HepG2 (cell line): ENCODE data around the gene FGFR2. TPM values are rescaled to one million over a fixed set of nuclear protein-coding genes. Genes with fewer than 3 reads are reported as not detected.

Experiments
- CAMTA2 ChIP-seq: sonication (generic); formaldehyde crosslinking; IDR thresholded peaks from 2 replicates; pipeline ENCODE4 v1.4.0; 2020; ENCODE audit warnings: mild to moderate bottlenecking, missing genetic modification reagents, borderline replicate concordance
- HNF4A ChIP-seq: sonication (generic); formaldehyde crosslinking; IDR thresholded peaks from 2 replicates; pipeline ENCODE4 v1.4.0; 2020; ENCODE audit warnings: missing genetic modification reagents
- HOXA5 ChIP-seq: sonication (generic); formaldehyde crosslinking; IDR thresholded peaks from 2 replicates; pipeline ENCODE4 v1.4.0; 2020; ENCODE audit warnings: missing genetic modification reagents
- KAT7 ChIP-seq: IDR thresholded peaks from 2 replicates; pipeline ENCODE4 v1.6.1; 2018; ENCODE audit warnings: borderline replicate concordance, missing compliant biosample characterization
- KMT2A ChIP-seq: sonication (generic); formaldehyde crosslinking; IDR thresholded peaks from 2 replicates; pipeline ENCODE4 v1.4.0; 2020; ENCODE audit warnings: missing genetic modification reagents
- MAFG ChIP-seq: sonication (generic); formaldehyde crosslinking; IDR thresholded peaks from 2 replicates; pipeline ENCODE4 v1.5.1; 2020; ENCODE audit warnings: mild to moderate bottlenecking, missing genetic modification reagents
- MAFK ChIP-seq, 2 experiments: IDR thresholded peaks in 1 of 2; conservative IDR thresholded peaks in 1 of 2; 2 replicates each; pipeline ENCODE4 v1.6.1; 2011; ENCODE audit warnings: improper control_type of control experiment in 2 of 2, low read length in 2 of 2
- NCOA2 ChIP-seq: sonication (generic); formaldehyde crosslinking; IDR thresholded peaks from 2 replicates; pipeline ENCODE4 v1.8.0; 2022; ENCODE audit warnings: inconsistent platforms
- NFE2L2 ChIP-seq: fragments of 150-350 bp; IDR thresholded peaks from 2 replicates; pipeline ENCODE4 v1.6.1; 2014; ENCODE audit warnings: low read length
- SATB2 ChIP-seq: sonication (generic); formaldehyde crosslinking; IDR thresholded peaks from 2 replicates; pipeline ENCODE4 v1.5.0; 2020; ENCODE audit warnings: missing genetic modification reagents
- SP2 ChIP-seq: sonication (generic); formaldehyde crosslinking; IDR thresholded peaks from 2 replicates; pipeline ENCODE4 v1.5.1; 2020; ENCODE audit warnings: mild to moderate bottlenecking, missing genetic modification reagents
- SYNCRIP ChIP-seq: fragments of 200-400 bp; formaldehyde crosslinking; IDR thresholded peaks from 2 replicates; pipeline ENCODE4 v1.6.1; 2018; ENCODE audit warnings: mild to moderate bottlenecking, low read depth, low read length; ENCODE audit not compliant: insufficient read depth
- TBX3 ChIP-seq: fragments of 450-650 bp; IDR thresholded peaks from 2 replicates; pipeline ENCODE4 v1.6.1; 2017; ENCODE audit warnings: antibody characterized with exemption, mild to moderate bottlenecking, inconsistent platforms, borderline replicate concordance
- XRCC5 ChIP-seq: fragments of 200-400 bp; formaldehyde crosslinking; optimal IDR thresholded peaks from 2 replicates; pipeline ENCODE3; 2017; ENCODE audit warnings: mild to moderate bottlenecking, low read length
- ZBTB42 ChIP-seq: sonication (generic); formaldehyde crosslinking; IDR thresholded peaks from 2 replicates; pipeline ENCODE4 v1.5.0; 2020; ENCODE audit warnings: mild to moderate bottlenecking, missing genetic modification reagents
- ZNF121 ChIP-seq: sonication (generic); formaldehyde crosslinking; IDR thresholded peaks from 2 replicates; pipeline ENCODE4 v1.5.0; 2020; ENCODE audit warnings: mild to moderate bottlenecking, missing genetic modification reagents
- ZNF160 ChIP-seq: sonication (generic); formaldehyde crosslinking; IDR thresholded peaks from 2 replicates; pipeline ENCODE4 v1.8.0; 2022; ENCODE audit warnings: mild to moderate bottlenecking, inconsistent platforms, missing genetic modification reagents
- ZNF335 ChIP-seq: sonication (generic); formaldehyde crosslinking; IDR thresholded peaks from 2 replicates; pipeline ENCODE4 v1.4.0; 2020; ENCODE audit warnings: missing genetic modification reagents
- ZNF543 ChIP-seq: sonication (generic); formaldehyde crosslinking; IDR thresholded peaks from 2 replicates; pipeline ENCODE4 v1.4.0; 2020; ENCODE audit warnings: mild to moderate bottlenecking, missing genetic modification reagents
- ZNF563 ChIP-seq: sonication (generic); formaldehyde crosslinking; IDR thresholded peaks from 2 replicates; pipeline ENCODE4 v1.8.0; 2022; ENCODE audit warnings: mild to moderate bottlenecking, moderate library complexity, missing genetic modification reagents
- ZNF616 ChIP-seq: sonication (generic); formaldehyde crosslinking; IDR thresholded peaks from 2 replicates; pipeline ENCODE4 v1.5.0; 2020; ENCODE audit warnings: low read depth, mild to moderate bottlenecking, missing genetic modification reagents
- ZNF629 ChIP-seq: sonication (generic); formaldehyde crosslinking; conservative IDR thresholded peaks from 2 replicates; pipeline ENCODE4 v1.5.0; 2020; ENCODE audit warnings: missing genetic modification reagents
- ZNF713 ChIP-seq: sonication (generic); formaldehyde crosslinking; IDR thresholded peaks from 2 replicates; pipeline ENCODE4 v1.4.0; 2020; ENCODE audit warnings: mild to moderate bottlenecking, missing genetic modification reagents
- ZNF777 ChIP-seq: sonication (generic); formaldehyde crosslinking; IDR thresholded peaks from 2 replicates; pipeline ENCODE4 v1.4.0; 2020; ENCODE audit warnings: missing genetic modification reagents
- ZNF781 ChIP-seq: sonication (generic); formaldehyde crosslinking; IDR thresholded peaks from 2 replicates; pipeline ENCODE4 v1.5.1; 2020; ENCODE audit warnings: borderline replicate concordance, mild to moderate bottlenecking, missing genetic modification reagents; ENCODE audit errors: not compliant biosample characterization
- ZNF878 ChIP-seq: sonication (generic); formaldehyde crosslinking; IDR thresholded peaks from 2 replicates; pipeline ENCODE4 v1.8.1; 2023; ENCODE audit warnings: mild to moderate bottlenecking, missing genetic modification reagents, moderate library complexity
- polyA plus RNA-seq, 8 experiments: library from polyadenylated mRNA; depleted of rRNA in 3 of 8; stranded (reverse) in 7 of 8; unstranded in 1 of 8; fragments of >200 nt; fragmentation: Illumina TruSeq in 4 of 8; extraction: Trizol in 4 of 8; gene quantifications; 2 replicates each; pipeline versions ENCODE4 v1.2.1 to v1.2.3, GENCODE V29; 2011 to 2016; ENCODE audit warnings: low read depth in 4 of 8, missing spikeins in 1 of 8, mixed read lengths in 1 of 8; ENCODE audit not compliant: insufficient read depth in 1 of 8
- total RNA-seq, 5 experiments: library from RNA; depleted of rRNA; stranded (reverse); fragments of >200 nt; fragmentation: Illumina TruSeq; extraction: Trizol; gene quantifications; 2 replicates each; pipeline ENCODE4 v1.2.3, GENCODE V29; 2016; ENCODE audit warnings: low read depth in 1 of 5
- TF ChIP-seq, protein P1 (sequence below): sonication (generic); formaldehyde crosslinking; conservative IDR thresholded peaks from 2 replicates; pipeline ENCODE4 v1.8.0; 2022; ENCODE audit warnings: mild to moderate bottlenecking, moderate library complexity, missing genetic modification reagents
- TF ChIP-seq, protein P2 (sequence below): sonication (generic); formaldehyde crosslinking; IDR thresholded peaks from 2 replicates; pipeline ENCODE4 v1.8.0; 2022; ENCODE audit warnings: mild to moderate bottlenecking, missing genetic modification reagents, borderline replicate concordance

Gene FGFR2
- total and polyA plus RNA-seq, 2 of the 13 experiments (the other 11 are each of a cell fraction or from before 2014, with no cell fraction given), result 1.6 to 2.6 TPM

DNA sequence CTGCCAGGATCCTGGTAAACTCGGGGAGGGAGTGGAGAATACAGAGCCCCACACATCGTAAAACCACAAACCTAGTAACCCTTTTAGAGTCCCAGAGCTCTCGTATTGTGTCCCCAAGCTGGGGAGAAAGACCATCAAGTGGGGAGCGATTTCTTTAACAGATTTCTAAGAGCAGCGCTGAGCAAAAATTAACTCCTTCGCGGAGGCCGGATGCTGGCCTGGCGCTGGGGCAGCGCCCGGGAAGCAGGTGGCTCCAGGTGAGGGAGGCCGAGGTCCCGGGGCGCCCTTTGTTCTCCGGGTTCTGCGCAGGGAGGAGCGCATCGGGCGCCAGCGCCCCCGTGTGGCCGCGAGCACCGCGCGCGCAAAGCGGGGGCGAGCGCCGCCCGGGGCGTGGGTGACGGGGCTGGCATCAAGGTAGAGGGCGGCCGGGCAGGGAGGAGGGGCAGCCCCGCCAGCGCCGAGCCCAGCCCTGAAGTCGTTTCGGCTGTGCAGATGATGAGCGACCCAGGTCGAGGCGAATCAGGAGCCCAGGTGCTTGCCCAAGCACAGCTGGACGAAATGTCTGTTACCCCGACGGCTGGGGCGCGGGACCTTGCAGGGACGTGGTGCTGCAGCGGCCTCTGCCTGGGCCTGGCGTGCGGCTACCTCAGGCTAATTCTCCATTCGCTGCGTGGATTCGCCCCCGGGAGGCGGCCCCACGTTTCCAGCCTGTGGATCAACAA, 10.4 kb upstream of the FGFR2 start (continued):
- no peak for TF ChIP-seq MAFK (conservative IDR thresholded peaks at IDR 0.05 in 1 of 2, IDR thresholded peaks at IDR 0.05 in 1 of 2; ENCODE audit: low read length in 2 of 2)
- no peak for TF ChIP-seq HNF4A
- 0 out of 2 replicates have a peak, but pooled peaks have one; percentile 34 for TF ChIP-seq ZBTB42 (CRISPR knock-in tag)
- TF ChIP-seq, protein P1, sequence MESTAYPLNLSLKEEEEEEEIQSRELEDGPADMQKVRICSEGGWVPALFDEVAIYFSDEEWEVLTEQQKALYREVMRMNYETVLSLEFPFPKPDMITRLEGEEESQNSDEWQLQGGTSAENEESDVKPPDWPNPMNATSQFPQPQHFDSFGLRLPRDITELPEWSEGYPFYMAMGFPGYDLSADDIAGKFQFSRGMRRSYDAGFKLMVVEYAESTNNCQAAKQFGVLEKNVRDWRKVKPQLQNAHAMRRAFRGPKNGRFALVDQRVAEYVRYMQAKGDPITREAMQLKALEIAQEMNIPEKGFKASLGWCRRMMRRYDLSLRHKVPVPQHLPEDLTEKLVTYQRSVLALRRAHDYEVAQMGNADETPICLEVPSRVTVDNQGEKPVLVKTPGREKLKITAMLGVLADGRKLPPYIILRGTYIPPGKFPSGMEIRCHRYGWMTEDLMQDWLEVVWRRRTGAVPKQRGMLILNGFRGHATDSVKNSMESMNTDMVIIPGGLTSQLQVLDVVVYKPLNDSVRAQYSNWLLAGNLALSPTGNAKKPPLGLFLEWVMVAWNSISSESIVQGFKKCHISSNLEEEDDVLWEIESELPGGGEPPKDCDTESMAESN (CRISPR knock-in tag), result no peak
- TF ChIP-seq XRCC5, result peak; percentile 36
- TF ChIP-seq ZNF160 (CRISPR knock-in tag), result no peak
- TF ChIP-seq KMT2A (CRISPR knock-in tag), result 0 out of 2 replicates have a peak, but pooled peaks have one; percentile 52
- no peak for TF ChIP-seq ZNF335 (CRISPR knock-in tag)
- TF ChIP-seq ZNF713 (CRISPR knock-in tag), result no peak
- no peak for TF ChIP-seq ZNF781 (CRISPR knock-in tag)
- peak; percentile 98 for TF ChIP-seq ZNF777
- no peak for TF ChIP-seq CAMTA2 (CRISPR knock-in tag)
- no peak for TF ChIP-seq SATB2 (CRISPR knock-in tag)
- TF ChIP-seq ZNF878 (CRISPR knock-in tag), result no peak
- no peak for TF ChIP-seq ZNF629 (CRISPR knock-in tag)
- TF ChIP-seq, protein P2, sequence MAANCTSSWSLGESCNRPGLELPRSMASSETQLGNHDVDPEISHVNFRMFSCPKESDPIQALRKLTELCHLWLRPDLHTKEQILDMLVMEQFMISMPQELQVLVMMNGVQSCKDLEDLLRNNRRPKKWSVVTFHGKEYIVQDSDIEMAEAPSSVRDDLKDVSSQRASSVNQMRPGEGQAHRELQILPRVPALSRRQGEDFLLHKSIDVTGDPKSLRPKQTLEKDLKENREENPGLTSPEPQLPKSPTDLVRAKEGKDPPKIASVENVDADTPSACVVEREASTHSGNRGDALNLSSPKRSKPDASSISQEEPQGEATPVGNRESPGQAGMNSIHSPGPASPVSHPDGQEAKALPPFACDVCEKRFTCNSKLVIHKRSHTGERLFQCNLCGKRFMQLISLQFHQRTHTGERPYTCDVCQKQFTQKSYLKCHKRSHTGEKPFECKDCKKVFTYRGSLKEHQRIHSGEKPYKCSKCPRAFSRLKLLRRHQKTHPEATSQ (CRISPR knock-in tag), result no peak
- no peak for TF ChIP-seq ZNF121 (CRISPR knock-in tag)
- no peak for TF ChIP-seq KAT7 (CRISPR knock-in tag)
- no peak for TF ChIP-seq SP2 (CRISPR knock-in tag)
- TF ChIP-seq NFE2L2, result no peak
- no peak for TF ChIP-seq TBX3
- no peak for TF ChIP-seq SYNCRIP
- TF ChIP-seq ZNF563 (CRISPR knock-in tag), result no peak
- TF ChIP-seq NCOA2 (CRISPR knock-in tag), result no peak
- TF ChIP-seq ZNF616 (CRISPR knock-in tag), result no peak
- no peak for TF ChIP-seq HOXA5 (CRISPR knock-in tag)
- no peak for TF ChIP-seq MAFG
- TF ChIP-seq ZNF543 (CRISPR knock-in tag), result peak; percentile 65; the same call in 1 of the 2 replicates
